Type B pancreatic cell (in vitro differentiated cells): Measurements from ENCODE around the gene GID4. TPM values are rescaled to one million over a fixed set of nuclear protein-coding genes. Genes with fewer than 3 reads are reported as not detected.

ENCODE experiments used
- DNase-seq: peaks from one replicate; pipeline ENCODE4 v3.0.0; 2021; ENCODE audit warnings: mixed read lengths; ENCODE audit not compliant: unreplicated experiment; ENCODE audit errors: extremely low spot score
- H3K27ac Mint-ChIP-seq: 2 replicates; pipeline ENCODE4 v1.8.0; 2021; ENCODE audit warnings: mild to moderate bottlenecking, mixed read lengths
- H3K27me3 Mint-ChIP-seq: 2 replicates; pipeline ENCODE4 v1.8.0; 2021; ENCODE audit warnings: mixed read lengths
- H3K36me3 Mint-ChIP-seq: 2 replicates; pipeline ENCODE4 v1.8.0; 2021; ENCODE audit warnings: mixed read lengths
- H3K4me1 Mint-ChIP-seq: one replicate; pipeline ENCODE4 v1.8.0; 2021; ENCODE audit warnings: mixed read lengths; ENCODE audit not compliant: unreplicated experiment
- H3K4me3 Mint-ChIP-seq: 2 replicates; pipeline ENCODE4 v1.8.0; 2021; ENCODE audit warnings: mild to moderate bottlenecking, mixed read lengths
- H3K9me3 Mint-ChIP-seq: 2 replicates; pipeline ENCODE4 v1.8.0; 2021; ENCODE audit warnings: mixed read lengths
- CTCF ChIP-seq: fragments of 200-600 bp; sonication (generic); conservative IDR thresholded peaks from 2 replicates; pipeline ENCODE4 v1.5.0; 2021; ENCODE audit warnings: antibody characterized with exemption, mild to moderate bottlenecking
- total RNA-seq: library from RNA; stranded (reverse); gene quantifications from 2 replicates; pipeline ENCODE4 v1.2.1, GENCODE V29; 2021; ENCODE audit warnings: low replicate concordance

Gene GID4
- total RNA-seq, 1 donor from 2014 or later, result 13.2 TPM

GRCh38 chr17:18039535-18040260 lies 490 bp downstream of the GID4 start:
- peaks cover 38% of the 10 kb centered on the region for H3K4me1 Mint-ChIP-seq
- no peak for DNase-seq
- no peak for TF ChIP-seq CTCF

GRCh38 chr17:18040261-18040858 lies 1.2 kb downstream of the GID4 start:
- peak overlapping the region; percentile 86 for H3K4me3 Mint-ChIP-seq
- no peaks in the 10 kb centered on the region for H3K9me3 Mint-ChIP-seq
- no peak for DNase-seq
- H3K36me3 Mint-ChIP-seq, result peaks cover 7% of the 10 kb centered on the region
- no peaks in the 10 kb centered on the region for H3K27me3 Mint-ChIP-seq
- H3K27ac Mint-ChIP-seq, result peak overlapping the region; percentile 78
- peaks cover 38% of the 10 kb centered on the region for H3K4me1 Mint-ChIP-seq
- TF ChIP-seq CTCF, result no peak

More at GRCh38 chr17:18039535-18040260, 490 bp downstream of the GID4 start:
- Mint-ChIP-seq H3K9me3 (no peaks in the 10 kb centered on the region), H3K27ac (peak overlapping the region; percentile 95), H3K4me3 (peak overlapping the region; percentile 99), H3K36me3 (peaks cover 6% of the 10 kb centered on the region), H3K27me3 (no peaks in the 10 kb centered on the region)

GRCh38 chr17:18041776-18042175 lies 2.6 kb downstream of the GID4 start:
- Mint-ChIP-seq H3K27ac (peak overlapping the region; percentile 16), H3K9me3 (no peaks in the 10 kb centered on the region), H3K4me1 (peaks cover 38% of the 10 kb centered on the region), H3K27me3 (no peaks in the 10 kb centered on the region), H3K36me3 (peaks cover 7% of the 10 kb centered on the region), H3K4me3 (peak overlapping the region; percentile 86)
- DNase-seq, result no peak
- no peak for TF ChIP-seq CTCF

GRCh38 chr17:18042983-18043382 lies 3.8 kb downstream of the GID4 start:
- Mint-ChIP-seq H3K4me3 (peak overlapping the region; percentile 40), H3K4me1 (peaks cover 32% of the 10 kb centered on the region), H3K36me3 (peaks cover 15% of the 10 kb centered on the region), H3K27me3 (no peaks in the 10 kb centered on the region), H3K9me3 (no peaks in the 10 kb centered on the region), H3K27ac (no peak overlapping the region)
- TF ChIP-seq CTCF, result no peak
- DNase-seq, result no peak

- Mint-ChIP-seq H3K4me3 (no peak overlapping the region), H3K9me3 (no peaks in the 10 kb centered on the region), H3K27ac (no peak overlapping the region), H3K36me3 (peaks cover 15% of the 10 kb centered on the region), H3K27me3 (no peaks in the 10 kb centered on the region), H3K4me1 (peaks cover 29% of the 10 kb centered on the region)
- DNase-seq, result no peak
- peak; percentile 6 for TF ChIP-seq CTCF
Observed at GRCh38 chr17:18043491-18043890, 4.3 kb downstream of the GID4 start.
